NCI-H446 (cell line): ENCODE data around the gene TMIGD3.

Source experiments
- DNase-seq, 2 experiments: peaks; one replicate each; lab custom pipeline; 2025; lab: John Stamatoyannopoulos, UW

TMIGD3 gene

GRCh38 chr1:111474521-111474920 is 28.9 kb downstream of the TMIGD3 start:
- DNase-seq = no peak

DNA sequence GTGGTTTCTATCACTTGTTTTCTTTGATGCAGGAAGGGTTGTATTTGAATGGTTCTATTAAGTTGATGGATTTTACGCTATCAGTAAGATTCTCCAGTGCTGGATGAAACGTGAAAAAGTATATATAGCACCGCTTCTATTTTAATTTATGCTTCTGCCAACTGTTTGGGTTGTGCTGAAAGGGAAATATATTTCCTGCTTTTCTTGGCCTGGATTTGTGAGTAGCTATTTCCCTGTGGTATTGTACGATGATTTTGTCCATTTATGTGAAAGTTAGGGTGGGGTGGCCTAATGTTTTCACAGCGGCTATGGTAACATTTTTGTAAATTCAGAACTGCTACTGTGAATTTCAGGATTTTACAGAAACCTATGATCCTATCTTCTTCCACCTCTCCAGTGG is 29.3 kb downstream of the TMIGD3 start:
- DNase-seq = no peak

GRCh38 chr1:111471538-111471937 is 31.9 kb downstream of the TMIGD3 start:
- DNase-seq = no peak

DNA sequence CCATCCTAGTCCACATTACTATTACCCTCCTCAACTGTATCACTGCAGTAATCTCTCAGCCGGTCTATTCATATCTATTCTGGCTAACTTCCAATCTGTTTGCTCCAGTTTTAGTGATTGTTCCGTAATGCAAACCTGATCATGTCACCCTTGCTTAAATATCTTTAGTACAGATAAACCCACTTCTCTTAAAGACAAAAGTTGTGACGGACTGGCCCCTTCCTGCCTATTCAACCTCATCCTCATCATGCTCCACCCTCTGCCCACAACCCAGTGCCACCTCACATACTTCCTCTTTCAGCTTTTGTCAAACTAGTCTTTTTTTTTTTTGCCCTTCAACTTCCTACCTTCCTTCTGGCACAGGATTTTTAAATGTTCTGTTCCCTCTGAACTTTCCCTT is 32.4 kb downstream of the TMIGD3 start:
- DNase-seq = no peak

- no peak for DNase-seq
Measured at GRCh38 chr1:111470596-111470995, 32.8 kb downstream of the TMIGD3 start.

DNA sequence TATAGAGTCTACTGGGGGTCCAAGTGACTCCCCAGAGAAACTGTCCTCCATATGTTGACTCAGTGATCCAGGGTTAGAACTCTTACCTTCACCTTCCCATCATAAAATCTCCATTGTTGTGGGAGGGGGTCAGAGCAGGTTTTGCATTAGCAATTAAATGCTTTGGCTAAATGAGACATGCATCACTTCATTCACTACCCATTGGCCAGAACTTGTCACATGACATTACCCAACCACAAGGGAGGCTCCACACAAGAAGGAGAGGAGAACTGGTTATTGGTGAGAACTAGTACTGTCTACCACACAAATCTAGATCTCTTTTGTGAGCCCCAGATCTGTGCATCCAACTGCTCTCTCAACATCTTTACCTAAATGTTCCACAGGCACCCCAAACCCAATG is 33.9 kb downstream of the TMIGD3 start:
- DNase-seq = no peak

- DNase-seq = no peak
Measured at GRCh38 chr1:111468717-111469100, 34.7 kb downstream of the TMIGD3 start.

- DNase-seq = no peak
Measured at GRCh38 chr1:111467865-111468716, 35.3 kb downstream of the TMIGD3 start.

DNA sequence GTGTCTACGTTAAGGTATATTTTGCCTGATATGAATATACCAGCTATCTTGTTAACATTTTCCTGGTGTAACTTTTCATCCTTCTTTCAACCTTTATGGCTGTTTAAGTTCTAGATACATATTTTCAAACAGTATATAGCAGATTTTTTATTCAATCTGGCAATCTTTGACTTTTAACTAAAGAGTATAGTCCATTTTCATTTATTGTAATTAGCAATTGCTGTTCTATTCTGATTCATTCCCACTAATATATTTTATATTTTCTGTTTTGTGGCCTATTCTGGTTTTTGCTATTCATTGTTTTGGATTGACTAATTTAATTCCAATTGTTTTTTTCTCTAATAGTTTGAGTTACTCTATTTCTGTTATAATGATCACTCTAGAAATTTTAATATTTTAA is 37.0 kb downstream of the TMIGD3 start:
- no peak for DNase-seq

DNA sequence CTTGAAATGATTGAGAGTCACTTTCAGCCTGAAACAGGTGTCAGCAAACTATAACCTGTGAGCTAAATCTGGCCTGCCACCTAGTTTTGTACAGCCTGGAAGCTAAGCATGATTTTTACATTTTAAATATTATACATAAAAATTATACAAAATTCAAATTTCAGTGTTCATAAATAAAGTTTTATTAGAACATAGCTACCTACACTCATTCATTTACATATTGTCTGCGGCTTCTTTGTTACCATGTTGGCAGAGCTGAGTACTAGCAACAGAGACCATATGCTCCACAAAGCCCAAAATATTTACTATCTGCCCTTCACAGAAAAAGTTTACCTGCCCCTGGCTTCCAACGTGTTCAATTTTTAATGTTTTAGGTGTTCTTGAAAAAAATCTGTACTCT is 37.7 kb downstream of the TMIGD3 start:
- no peak for DNase-seq

- DNase-seq = no peak
Measured at GRCh38 chr1:111463029-111463683, 40.3 kb downstream of the TMIGD3 start.

DNA sequence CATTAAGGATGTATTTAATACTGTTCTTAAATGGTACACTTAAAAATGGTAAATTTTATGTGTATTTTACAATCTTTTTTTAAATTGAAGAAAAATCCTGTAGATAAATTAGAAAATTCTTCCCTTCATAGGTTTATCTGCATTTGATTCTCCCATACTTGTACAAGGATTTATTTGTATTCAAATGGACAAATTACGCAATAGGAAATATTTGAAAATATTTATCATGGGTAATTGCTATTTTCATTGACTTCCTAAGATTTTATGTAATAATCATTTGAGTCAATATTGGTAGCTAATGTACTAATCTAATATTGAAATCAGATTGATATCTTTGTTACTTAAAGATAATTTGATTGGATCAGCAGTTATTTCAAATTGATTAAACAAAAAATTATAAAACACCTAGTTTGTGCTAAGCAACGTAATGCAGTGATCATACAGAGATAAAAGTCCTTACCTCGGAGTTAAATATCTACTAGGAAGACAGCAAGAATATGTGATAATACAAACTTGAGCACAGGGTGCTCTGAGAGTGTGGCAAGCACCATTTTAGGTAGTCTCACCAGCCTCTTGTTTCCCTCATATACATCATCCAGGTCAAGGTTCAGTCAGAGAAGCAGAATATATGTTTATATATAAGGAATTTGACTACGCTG is 40.9 kb downstream of the TMIGD3 start:
- DNase-seq = no peak

DNA sequence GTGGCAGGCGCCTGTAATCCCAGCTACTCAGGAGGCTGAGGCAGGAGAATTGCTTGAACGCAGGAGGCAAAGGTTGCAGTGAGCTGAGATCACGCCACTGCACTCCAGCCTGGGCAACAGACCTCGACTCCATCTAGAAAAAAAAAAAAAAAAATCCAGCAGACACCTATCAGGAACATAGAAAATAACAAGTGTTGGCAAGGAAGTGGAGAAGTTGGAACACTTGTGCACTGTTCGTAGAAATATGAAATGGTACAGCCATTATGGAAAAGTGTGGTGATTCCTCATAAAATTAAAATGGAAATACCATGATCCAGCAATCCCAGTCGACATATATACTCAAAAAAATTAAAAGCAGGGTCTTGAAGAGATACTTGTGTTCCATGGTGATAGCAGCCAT is 41.7 kb downstream of the TMIGD3 start:
- no peak for DNase-seq

DNA sequence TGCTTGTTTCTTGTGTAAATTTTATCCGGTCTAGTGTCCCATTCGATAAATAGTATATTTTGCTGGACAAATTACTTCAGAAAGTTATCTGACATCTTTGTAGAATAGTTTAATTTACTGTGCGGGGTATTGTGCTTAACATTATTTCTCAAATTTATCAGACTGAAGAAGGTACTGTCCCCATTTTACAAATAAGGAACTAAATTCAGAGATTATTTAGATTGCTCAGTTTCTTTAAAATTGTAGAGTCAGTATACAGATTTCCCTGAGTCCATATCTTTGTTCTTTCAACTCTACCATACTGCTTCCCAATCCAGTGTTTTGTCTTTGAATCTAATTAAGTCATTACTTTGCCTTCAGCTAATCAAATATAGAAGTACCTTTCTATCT is 47.8 kb downstream of the TMIGD3 start:
- no peak for DNase-seq

- DNase-seq = no peak
Measured at GRCh38 chr1:111454859-111455641, 48.4 kb downstream of the TMIGD3 start.

DNA sequence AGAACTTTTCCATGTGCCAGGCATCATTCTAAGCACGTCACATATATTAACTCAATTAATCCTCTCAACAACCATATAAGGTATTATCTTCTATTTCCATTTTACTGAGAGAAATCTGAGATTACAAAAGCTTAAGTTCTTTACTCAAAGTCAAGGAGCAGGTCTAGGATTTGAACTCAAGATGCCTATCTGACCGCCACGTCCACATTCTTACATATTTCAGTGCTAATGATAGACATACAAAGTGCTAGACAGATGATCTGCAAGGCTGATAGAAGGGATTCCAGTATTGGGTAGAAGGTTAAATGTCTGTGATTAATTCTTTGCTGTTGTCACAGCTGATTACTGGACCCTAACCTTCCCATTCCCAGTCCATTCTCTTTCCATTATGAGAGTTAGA is 49.7 kb downstream of the TMIGD3 start:
- no peak for DNase-seq

DNA sequence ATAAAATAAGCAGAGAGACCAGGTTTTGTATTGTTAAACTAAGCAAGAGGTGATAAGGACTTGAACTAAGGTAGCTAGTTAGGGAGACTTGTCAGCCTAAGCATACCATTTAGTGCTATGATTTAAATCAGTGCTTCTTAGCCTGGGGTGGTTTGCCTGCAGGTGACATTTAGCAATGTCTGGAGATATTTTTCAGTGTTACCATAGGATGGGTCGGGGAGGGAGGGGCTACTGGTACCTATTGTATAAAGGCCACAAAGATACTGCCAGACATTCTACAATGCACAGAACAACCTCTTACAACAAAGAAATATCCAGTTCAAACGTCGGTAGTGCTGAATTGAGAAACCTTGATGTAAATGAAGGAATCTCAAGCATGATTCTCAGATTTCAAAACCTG is 50.9 kb downstream of the TMIGD3 start:
- no peak for DNase-seq

DNA sequence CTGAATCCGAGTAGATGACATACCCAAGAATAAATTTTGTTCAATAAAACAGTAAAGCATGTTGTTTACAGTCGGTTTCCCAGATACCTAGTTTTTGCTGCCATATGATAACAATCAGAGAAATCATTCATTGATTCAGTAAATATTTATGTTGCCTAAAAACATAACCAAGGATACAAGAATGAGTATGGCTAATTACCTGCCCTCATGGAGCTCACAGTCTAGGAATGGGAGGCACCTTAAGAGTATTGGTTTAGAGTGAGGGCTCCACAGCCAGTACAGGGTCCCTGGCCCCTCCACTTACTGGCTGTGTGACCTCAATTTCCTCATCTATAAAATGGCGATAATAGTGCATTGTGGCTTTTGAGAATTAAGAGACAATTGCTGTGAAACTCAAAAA is 53.2 kb downstream of the TMIGD3 start:
- no peak for DNase-seq

- DNase-seq = no peak
Measured at GRCh38 chr1:111449703-111450017, 53.8 kb downstream of the TMIGD3 start.

DNA sequence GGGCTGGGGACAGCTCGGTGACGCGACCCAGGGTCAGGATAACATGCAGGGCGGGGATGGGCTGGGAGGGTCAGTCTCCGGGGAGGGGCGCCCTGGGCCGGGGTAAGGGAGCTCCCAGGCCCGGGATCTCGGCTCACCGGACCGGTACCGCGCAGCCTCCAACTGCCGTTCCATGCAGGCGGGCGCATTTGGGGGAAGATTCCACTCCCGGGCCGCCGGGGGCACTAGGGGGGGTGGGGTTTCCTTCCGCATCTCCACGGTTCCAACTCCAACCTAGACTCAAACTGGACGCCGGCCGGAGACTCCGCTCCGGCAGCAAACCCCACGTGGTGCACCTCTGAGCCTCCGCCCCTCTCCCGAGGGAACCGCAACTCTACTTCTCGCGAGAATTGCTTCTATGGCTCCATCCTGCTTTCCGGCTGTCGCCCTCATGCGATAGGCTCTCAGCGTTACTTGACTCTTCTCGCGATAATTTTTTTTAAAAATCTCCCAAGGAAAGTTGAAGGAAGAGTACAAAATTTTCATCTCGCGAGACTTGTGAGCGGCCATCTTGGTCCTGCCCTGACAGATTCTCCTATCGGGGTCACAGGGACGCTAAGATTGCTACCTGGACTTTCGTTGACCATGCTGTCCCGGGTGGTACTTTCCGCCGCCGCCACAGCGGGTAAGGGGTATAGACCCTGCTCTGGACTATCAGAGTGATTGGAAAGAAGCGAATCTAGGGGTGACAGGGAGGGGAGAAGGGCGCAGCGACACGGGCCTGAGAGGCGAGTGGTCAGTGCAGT is 54.3 kb downstream of the TMIGD3 start, which contains the start of the genes ATP5PB and WDR77:
Gene ATP5PB (plus strand): TSS at position 547 of the 785 bp plus-strand sequence. CDS start 78 bp downstream, at position 625.
Gene WDR77 (minus strand): TSS at position 339 of the 785 bp plus-strand sequence. CDS start 87 bp downstream, at position 252.
- peak; percentile 99 to 100 for DNase-seq

DNA sequence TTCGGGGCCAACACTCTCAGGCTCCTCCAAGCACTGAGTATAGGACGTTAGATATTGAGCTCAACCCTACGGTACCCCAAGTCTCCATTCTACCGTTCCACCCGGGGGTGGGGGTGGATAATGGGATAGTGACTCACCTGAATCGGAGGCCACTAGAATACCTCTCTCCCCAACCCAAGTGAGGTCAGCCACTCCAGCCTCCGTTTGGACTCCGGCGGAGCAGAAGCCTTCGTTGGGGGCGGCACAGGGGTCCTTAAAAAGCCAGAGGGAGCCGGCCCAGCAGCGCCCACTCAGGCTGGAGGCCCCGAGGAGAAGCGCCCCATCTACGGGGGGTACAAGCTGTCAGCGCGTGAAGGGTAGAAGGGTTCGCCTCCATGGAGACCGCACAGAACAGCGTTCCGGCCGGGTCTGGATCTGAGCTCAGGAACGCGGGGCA is 54.9 kb downstream of the TMIGD3 start:
- no peak for DNase-seq
